Testis (tissue), 2 donors: ENCODE data around the gene CTNNA2.

Source experiments
- POLR2A ChIP-seq: fragments of 450-650 bp; IDR thresholded peaks from one replicate; pipeline ENCODE4 v1.6.1; 2017; ENCODE audit warnings: antibody characterized with exemption, mild to moderate bottlenecking, moderate library complexity
- TF ChIP-seq, protein P1 (sequence below), 3 experiments: fragments of 450-650 bp in 2 of 3; fragments of 200-600 bp in 1 of 3; sonication (generic) in 1 of 3; IDR thresholded peaks; one replicate each; pipeline ENCODE4 v1.5.1; 2016 to 2019; ENCODE audit warnings: antibody characterized with exemption in 3 of 3, mild to moderate bottlenecking in 2 of 3, moderate library complexity in 1 of 3

DNA sequence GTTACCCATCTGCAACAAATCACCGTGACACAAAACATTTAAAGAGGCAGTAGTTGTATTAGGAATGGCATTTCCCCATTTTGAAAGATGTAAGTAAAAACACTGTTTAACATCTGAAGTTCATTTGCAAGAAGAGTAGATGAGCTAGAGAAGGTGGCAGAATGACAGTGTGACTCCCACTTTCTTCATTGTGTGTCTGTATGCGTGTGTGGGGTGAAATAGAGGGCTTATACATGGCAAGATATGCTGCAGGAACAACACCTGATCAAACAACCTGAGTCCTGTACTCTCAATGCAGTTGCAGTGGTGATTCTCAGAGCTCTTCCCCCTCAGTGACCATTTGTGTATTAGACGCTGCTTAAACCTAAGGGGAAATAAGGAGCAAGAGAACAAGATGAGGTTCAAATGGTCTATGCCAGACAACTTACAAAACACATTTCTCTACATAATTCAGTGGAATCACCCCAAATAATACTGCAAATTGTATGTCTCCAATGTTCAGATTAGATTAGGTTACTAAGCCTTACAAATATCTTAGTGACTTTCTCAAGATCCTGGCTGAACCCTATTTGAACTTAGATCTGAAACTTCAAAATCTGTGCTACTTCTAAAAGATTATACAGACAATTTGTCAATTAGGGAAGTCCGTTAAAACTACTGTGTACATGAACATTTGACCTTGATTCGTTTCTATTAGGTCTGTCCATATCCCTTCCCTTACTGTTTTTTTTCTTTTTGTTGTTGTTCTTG is 561.6 kb downstream of the CTNNA2 start:
- TF ChIP-seq, protein P1, sequence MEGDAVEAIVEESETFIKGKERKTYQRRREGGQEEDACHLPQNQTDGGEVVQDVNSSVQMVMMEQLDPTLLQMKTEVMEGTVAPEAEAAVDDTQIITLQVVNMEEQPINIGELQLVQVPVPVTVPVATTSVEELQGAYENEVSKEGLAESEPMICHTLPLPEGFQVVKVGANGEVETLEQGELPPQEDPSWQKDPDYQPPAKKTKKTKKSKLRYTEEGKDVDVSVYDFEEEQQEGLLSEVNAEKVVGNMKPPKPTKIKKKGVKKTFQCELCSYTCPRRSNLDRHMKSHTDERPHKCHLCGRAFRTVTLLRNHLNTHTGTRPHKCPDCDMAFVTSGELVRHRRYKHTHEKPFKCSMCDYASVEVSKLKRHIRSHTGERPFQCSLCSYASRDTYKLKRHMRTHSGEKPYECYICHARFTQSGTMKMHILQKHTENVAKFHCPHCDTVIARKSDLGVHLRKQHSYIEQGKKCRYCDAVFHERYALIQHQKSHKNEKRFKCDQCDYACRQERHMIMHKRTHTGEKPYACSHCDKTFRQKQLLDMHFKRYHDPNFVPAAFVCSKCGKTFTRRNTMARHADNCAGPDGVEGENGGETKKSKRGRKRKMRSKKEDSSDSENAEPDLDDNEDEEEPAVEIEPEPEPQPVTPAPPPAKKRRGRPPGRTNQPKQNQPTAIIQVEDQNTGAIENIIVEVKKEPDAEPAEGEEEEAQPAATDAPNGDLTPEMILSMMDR (IDR thresholded peaks at IDR 0.05) = no peak
- TF ChIP-seq POLR2A = no peak
